Progenitor cell of endocrine pancreas (in vitro differentiated cells): ENCODE results near the gene ASTN1. TPM values are rescaled to one million over a fixed set of nuclear protein-coding genes. Genes with fewer than 3 reads are reported as not detected.

Experiments used
- DNase-seq: peaks from one replicate; pipeline ENCODE4 v3.0.0; 2021; ENCODE audit warnings: low spot score; ENCODE audit not compliant: unreplicated experiment
- H3K27ac Mint-ChIP-seq: 2 replicates; pipeline ENCODE4 v1.8.0; 2021; ENCODE audit warnings: mild to moderate bottlenecking, moderate library complexity, mixed read lengths
- H3K27me3 Mint-ChIP-seq: 2 replicates; pipeline ENCODE4 v1.8.0; 2021; ENCODE audit warnings: mixed read lengths
- H3K36me3 Mint-ChIP-seq: 2 replicates; pipeline ENCODE4 v1.8.0; 2022; ENCODE audit warnings: mixed read lengths; ENCODE audit not compliant: insufficient read depth
- H3K4me1 Mint-ChIP-seq: 2 replicates; pipeline ENCODE4 v1.8.0; 2021; ENCODE audit warnings: low read depth, mixed read lengths
- H3K4me3 Mint-ChIP-seq: 2 replicates; pipeline ENCODE4 v1.8.0; 2021; ENCODE audit warnings: low read depth, mild to moderate bottlenecking, moderate library complexity, mixed read lengths
- H3K9me3 Mint-ChIP-seq: 2 replicates; pipeline ENCODE4 v1.8.0; 2021; ENCODE audit warnings: low read depth, mixed read lengths
- CTCF ChIP-seq: fragments of 200-600 bp; sonication (generic); IDR thresholded peaks from one replicate; pipeline ENCODE4 v1.5.0; 2021; ENCODE audit warnings: antibody characterized with exemption, mild to moderate bottlenecking; ENCODE audit not compliant: unreplicated experiment
- total RNA-seq: library from RNA; stranded (reverse); gene quantifications from 2 replicates; pipeline ENCODE4 v1.2.1, GENCODE V29; 2021

The ASTN1 gene
- total RNA-seq, 1 donor from 2014 or later: 0.72 TPM

GRCh38 chr1:177091040-177091439, 73.5 kb downstream of the ASTN1 start:
- H3K36me3 Mint-ChIP-seq: no peaks in the 10 kb centered on the region
- H3K27ac Mint-ChIP-seq: no peak overlapping the region
- H3K27me3 Mint-ChIP-seq: peaks cover 20% of the 10 kb centered on the region
- TF ChIP-seq CTCF: no peak
- H3K4me3 Mint-ChIP-seq: no peak overlapping the region
- H3K9me3 Mint-ChIP-seq: peaks cover 3% of the 10 kb centered on the region
- H3K4me1 Mint-ChIP-seq: no peaks in the 10 kb centered on the region
- DNase-seq: no peak

GRCh38 chr1:177088966-177089365, 75.5 kb downstream of the ASTN1 start:
- TF ChIP-seq CTCF: no peak
- Mint-ChIP-seq H3K27me3 (peaks cover 30% of the 10 kb centered on the region), H3K9me3 (no peaks in the 10 kb centered on the region), H3K4me1 (no peaks in the 10 kb centered on the region), H3K36me3 (no peaks in the 10 kb centered on the region), H3K27ac (no peak overlapping the region), H3K4me3 (no peak overlapping the region)
- DNase-seq: no peak

- Mint-ChIP-seq H3K27me3 (peaks cover 32% of the 10 kb centered on the region), H3K27ac (no peak overlapping the region), H3K4me1 (no peaks in the 10 kb centered on the region), H3K36me3 (no peaks in the 10 kb centered on the region), H3K4me3 (no peak overlapping the region), H3K9me3 (no peaks in the 10 kb centered on the region)
- TF ChIP-seq CTCF: no peak
- no peak for DNase-seq
Measured at GRCh38 chr1:177082855-177083693, 81.4 kb downstream of the ASTN1 start.

GRCh38 chr1:177080564-177080963, 83.9 kb downstream of the ASTN1 start:
- no peak overlapping the region for H3K27ac Mint-ChIP-seq
- H3K4me1 Mint-ChIP-seq: no peaks in the 10 kb centered on the region
- H3K27me3 Mint-ChIP-seq: peaks cover 20% of the 10 kb centered on the region
- no peak for DNase-seq
- TF ChIP-seq CTCF: no peak
- no peaks in the 10 kb centered on the region for H3K9me3 Mint-ChIP-seq
- no peak overlapping the region for H3K4me3 Mint-ChIP-seq
- H3K36me3 Mint-ChIP-seq: no peaks in the 10 kb centered on the region

- H3K27ac Mint-ChIP-seq: no peak overlapping the region
- no peaks in the 10 kb centered on the region for H3K36me3 Mint-ChIP-seq
- TF ChIP-seq CTCF: no peak
- no peaks in the 10 kb centered on the region for H3K4me1 Mint-ChIP-seq
- H3K4me3 Mint-ChIP-seq: no peak overlapping the region
- H3K9me3 Mint-ChIP-seq: no peaks in the 10 kb centered on the region
- DNase-seq: no peak
- peaks cover 8% of the 10 kb centered on the region for H3K27me3 Mint-ChIP-seq
Measured at GRCh38 chr1:177077734-177078499, 86.6 kb downstream of the ASTN1 start.
